Measurements from ENCODE around the gene IFT81.

- TF ChIP-seq CTCF (IDR thresholded peaks at IDR 0.05): no peak
- no peak for TF ChIP-seq POLR2AphosphoS5 (IDR thresholded peaks at IDR 0.05)
- TF ChIP-seq POLR2A (IDR thresholded peaks at IDR 0.05): no peak
Observed at GRCh38 chr12:110258466-110258865, 134.3 kb downstream of the IFT81 start.
